Measurements from ENCODE around the gene SAG. TPM values are rescaled to one million over a fixed set of nuclear protein-coding genes. Genes with fewer than 3 reads are reported as not detected.
A peak's percentile ranks its signal among the peaks of the same experiment; 100 is the strongest.

The SAG gene
- total and polyA plus RNA-seq, 2 of the 13 experiments (the other 11 are each of a cell fraction or from before 2014, with no cell fraction given) = not detected

DNA sequence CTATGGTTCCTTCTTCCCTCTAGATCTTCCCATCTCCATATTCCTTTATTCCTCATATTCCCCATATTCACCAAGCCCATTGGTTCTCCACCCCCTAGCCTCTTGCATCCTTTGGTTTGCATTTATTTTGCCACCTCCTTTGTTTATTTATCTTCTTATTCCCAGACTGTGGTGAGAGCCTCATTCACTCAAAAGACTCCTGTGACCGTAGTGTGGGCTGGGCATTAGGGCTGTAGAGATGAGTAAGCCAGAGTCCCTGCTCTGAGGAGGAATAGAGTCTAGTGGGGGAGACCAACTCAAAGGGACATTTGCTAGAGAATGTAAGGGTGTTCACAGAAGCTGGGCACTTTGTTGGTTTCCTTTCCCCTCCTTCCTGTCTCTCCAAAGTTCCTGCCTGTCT is 47.9 kb upstream of the SAG start:
- H3K27ac ChIP-seq (ENCODE audit: extremely low read length, insufficient read depth, low read length) = no peak overlapping the region

DNA sequence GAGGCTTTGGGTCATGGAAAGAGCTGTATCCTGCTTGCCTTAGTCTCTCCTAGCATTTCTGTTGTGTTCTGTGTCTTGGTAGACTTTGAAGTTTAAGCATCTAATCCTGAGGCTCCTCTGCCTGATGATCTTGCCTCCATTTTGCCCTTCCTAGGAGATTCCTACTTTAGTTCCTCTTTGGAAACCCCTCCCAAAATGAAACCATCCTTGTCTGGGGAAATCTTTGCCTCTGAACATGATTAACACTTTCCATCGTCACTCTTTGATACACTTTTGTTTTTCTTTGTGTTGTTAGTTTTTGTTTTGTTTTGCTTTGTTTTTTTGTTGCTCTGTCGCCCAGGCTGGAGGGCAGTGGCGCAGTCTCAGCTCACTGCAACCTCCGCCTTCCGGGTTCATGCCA is 47.0 kb upstream of the SAG start:
- H3K27me3 ChIP-seq (ENCODE audit: control insufficient read depth in 1 of 2, insufficient read depth in 2 of 2, low read length in 2 of 2) = no peaks in the 10 kb centered on the region
- DNase-seq (ENCODE audit: low spot score) = no peak
- H3K36me3 ChIP-seq (replicated peaks in 1 of 2; ENCODE audit: control insufficient read depth in 1 of 2, insufficient read depth in 2 of 2, low read length in 2 of 2) = peaks cover 54 to 93% of the 10 kb centered on the region in 2 experiments
- no TSS peak for BruUV-seq (replicated peaks)
- ChIA-PET CTCF (ENCODE audit: low intra/inter-chr PET ratio, low total read pairs) (no interaction called here), POLR2A (no interaction called here)
- H3K9ac ChIP-seq (ENCODE audit: insufficient read depth, low read depth, low read length) = no peak overlapping the region
- no peak overlapping the region for H3K4me3 ChIP-seq (replicated peaks in 1 of 3; ENCODE audit: insufficient read depth in 1 of 3, low read depth in 2 of 3, low read length in 3 of 3)
- intact Hi-C loops (cut with micrococcal nuclease; ENCODE audit: unreplicated experiment) = no loop called here
- ATAC-seq = no peak
- H3K4me1 ChIP-seq (ENCODE audit: insufficient read depth, low read length) = peaks cover 2% of the 10 kb centered on the region; the same call in 1 of the 2 replicates
- no peaks in the 10 kb centered on the region for H4K20me1 ChIP-seq (ENCODE audit: insufficient read depth, low read length)
- in situ Hi-C loops (cut with HindIII; ENCODE audit: extremely low pct_ligation_motif_present, low pct_unique_long_range_greater_than_20kb) = no loop called here
- H3K27ac ChIP-seq (ENCODE audit: extremely low read length, insufficient read depth, low read length) = no peak overlapping the region
- peaks cover 17% of the 10 kb centered on the region for H3K79me2 ChIP-seq (ENCODE audit: insufficient read depth, low read length)
- no peaks in the 10 kb centered on the region for H3K9me3 ChIP-seq (ENCODE audit: low read length)
- H3K4me2 ChIP-seq (ENCODE audit: low read depth, low read length) = no peak overlapping the region
- 98% methylated on average over 5 of the region's 5 CpGs for WGBS (ENCODE audit: low lambda C conversion rate)
- no peak for TF ChIP-seq MYNN (CRISPR knock-in tag; IDR thresholded peaks at IDR 0.05; ENCODE audit: low read depth)
- no peak for TF ChIP-seq AGO1 (IDR thresholded peaks at IDR 0.05; ENCODE audit: low read depth, low read length, poor library complexity, severe bottlenecking)
- TF ChIP-seq GPBP1L1 (CRISPR knock-in tag; IDR thresholded peaks at IDR 0.05) = no peak
- no peak for TF ChIP-seq SP140L (CRISPR knock-in tag; IDR thresholded peaks at IDR 0.05; ENCODE audit: borderline replicate concordance)
- TF ChIP-seq MIER3 (CRISPR knock-in tag; IDR thresholded peaks at IDR 0.05; ENCODE audit: borderline replicate concordance) = no peak
- TF ChIP-seq MTA3 (CRISPR knock-in tag; IDR thresholded peaks at IDR 0.05) = no peak
- TF ChIP-seq, protein P1, sequence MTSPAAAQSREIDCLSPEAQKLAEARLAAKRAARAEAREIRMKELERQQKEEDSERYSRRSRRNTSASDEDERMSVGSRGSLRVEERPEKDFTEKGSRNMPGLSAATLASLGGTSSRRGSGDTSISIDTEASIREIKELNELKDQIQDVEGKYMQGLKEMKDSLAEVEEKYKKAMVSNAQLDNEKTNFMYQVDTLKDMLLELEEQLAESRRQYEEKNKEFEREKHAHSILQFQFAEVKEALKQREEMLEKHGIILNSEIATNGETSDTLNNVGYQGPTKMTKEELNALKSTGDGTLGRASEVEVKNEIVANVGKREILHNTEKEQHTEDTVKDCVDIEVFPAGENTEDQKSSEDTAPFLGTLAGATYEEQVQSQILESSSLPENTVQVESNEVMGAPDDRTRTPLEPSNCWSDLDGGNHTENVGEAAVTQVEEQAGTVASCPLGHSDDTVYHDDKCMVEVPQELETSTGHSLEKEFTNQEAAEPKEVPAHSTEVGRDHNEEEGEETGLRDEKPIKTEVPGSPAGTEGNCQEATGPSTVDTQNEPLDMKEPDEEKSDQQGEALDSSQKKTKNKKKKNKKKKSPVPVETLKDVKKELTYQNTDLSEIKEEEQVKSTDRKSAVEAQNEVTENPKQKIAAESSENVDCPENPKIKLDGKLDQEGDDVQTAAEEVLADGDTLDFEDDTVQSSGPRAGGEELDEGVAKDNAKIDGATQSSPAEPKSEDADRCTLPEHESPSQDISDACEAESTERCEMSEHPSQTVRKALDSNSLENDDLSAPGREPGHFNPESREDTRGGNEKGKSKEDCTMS (CRISPR knock-in tag; conservative IDR thresholded peaks at IDR 0.05) = no peak
- TF ChIP-seq RELA (CRISPR knock-in tag; IDR thresholded peaks at IDR 0.05) = no peak
- H2AFZ ChIP-seq (ENCODE audit: low read length) = no peak overlapping the region
- FAIRE-seq = no peak

More for the DNA sequence above, 47.9 kb upstream of the SAG start:
- Histone ChIP-seq H3K27me3 (ENCODE audit: control insufficient read depth in 1 of 2, insufficient read depth in 2 of 2, low read length in 2 of 2) (no peaks in the 10 kb centered on the region), H3K9me3 (ENCODE audit: low read length) (no peaks in the 10 kb centered on the region), H3K9ac (ENCODE audit: insufficient read depth, low read depth, low read length) (no peak overlapping the region), H2AFZ (ENCODE audit: low read length) (no peak overlapping the region), H4K20me1 (ENCODE audit: insufficient read depth, low read length) (no peaks in the 10 kb centered on the region), H3K4me2 (ENCODE audit: low read depth, low read length) (no peak overlapping the region), H3K79me2 (ENCODE audit: insufficient read depth, low read length) (peaks cover 26% of the 10 kb centered on the region), H3K4me3 (replicated peaks in 1 of 3; ENCODE audit: insufficient read depth in 1 of 3, low read depth in 2 of 3, low read length in 3 of 3) (no peak overlapping the region), H3K36me3 (replicated peaks in 1 of 2; ENCODE audit: control insufficient read depth in 1 of 2, insufficient read depth in 2 of 2, low read length in 2 of 2) (peaks cover 52 to 88% of the 10 kb centered on the region in 2 experiments), H3K4me1 (ENCODE audit: insufficient read depth, low read length) (peaks cover 10% of the 10 kb centered on the region)
- WGBS (ENCODE audit: low lambda C conversion rate) = 98% methylated on average over 1 of the region's 1 CpG
- ChIA-PET POLR2A (no interaction called here), CTCF (ENCODE audit: low intra/inter-chr PET ratio, low total read pairs) (no interaction called here)
- intact Hi-C loops (cut with micrococcal nuclease; ENCODE audit: unreplicated experiment) (loop anchor here (10.0 kb wide), 1 partner anchor 95 kb away; the partner anchor contains the start of gene DGKD), in situ Hi-C loops (cut with HindIII; ENCODE audit: extremely low pct_ligation_motif_present, low pct_unique_long_range_greater_than_20kb) (no loop called here)
- no TSS peak for BruUV-seq (replicated peaks)
- ATAC-seq = no peak
- TF ChIP-seq TEAD2 (CRISPR knock-in tag; IDR thresholded peaks at IDR 0.05) (no peak), RBFOX2 (IDR thresholded peaks at IDR 0.05; ENCODE audit: low read depth, low read length) (0 out of 2 replicates have a peak, but pooled peaks have one; percentile 7)
- FAIRE-seq = no peak
- no peak for DNase-seq (ENCODE audit: low spot score)
